HG03558 (cell line): ENCODE results near the gene REEP3.

Experiments
- ATAC-seq: cut with Tn5 transposase; IDR thresholded peaks from one replicate; pipeline ENCODE4 v1.9.1; 2021; ENCODE audit warnings: moderate number of reproducible peaks; ENCODE audit not compliant: unreplicated experiment; ENCODE audit errors: extremely low read depth

REEP3 gene

GRCh38 chr10:63504145-63504881 lies 16.9 kb upstream of the REEP3 start:
- ATAC-seq = no peak

DNA sequence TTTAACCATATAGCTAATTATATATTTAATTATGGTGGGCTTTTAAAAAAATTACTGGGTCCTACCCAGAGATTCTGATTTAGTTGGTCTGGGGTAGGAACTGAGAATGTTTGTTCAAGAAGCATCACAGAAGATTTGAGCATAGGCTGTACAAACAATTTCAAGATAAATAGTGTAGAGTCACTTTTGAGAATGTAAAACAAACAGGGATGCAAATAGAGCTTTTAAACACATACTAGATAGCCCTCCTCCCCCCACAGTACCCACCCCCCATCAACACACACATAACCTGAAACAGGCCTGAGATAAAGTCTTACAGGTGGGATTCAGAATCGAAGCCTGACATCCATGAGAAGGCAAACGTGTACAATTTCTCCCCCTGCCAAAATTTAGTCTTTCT lies 15.6 kb upstream of the REEP3 start:
- no peak for ATAC-seq

- no peak for ATAC-seq
Observed at GRCh38 chr10:63506554-63506953, 14.6 kb upstream of the REEP3 start.

DNA sequence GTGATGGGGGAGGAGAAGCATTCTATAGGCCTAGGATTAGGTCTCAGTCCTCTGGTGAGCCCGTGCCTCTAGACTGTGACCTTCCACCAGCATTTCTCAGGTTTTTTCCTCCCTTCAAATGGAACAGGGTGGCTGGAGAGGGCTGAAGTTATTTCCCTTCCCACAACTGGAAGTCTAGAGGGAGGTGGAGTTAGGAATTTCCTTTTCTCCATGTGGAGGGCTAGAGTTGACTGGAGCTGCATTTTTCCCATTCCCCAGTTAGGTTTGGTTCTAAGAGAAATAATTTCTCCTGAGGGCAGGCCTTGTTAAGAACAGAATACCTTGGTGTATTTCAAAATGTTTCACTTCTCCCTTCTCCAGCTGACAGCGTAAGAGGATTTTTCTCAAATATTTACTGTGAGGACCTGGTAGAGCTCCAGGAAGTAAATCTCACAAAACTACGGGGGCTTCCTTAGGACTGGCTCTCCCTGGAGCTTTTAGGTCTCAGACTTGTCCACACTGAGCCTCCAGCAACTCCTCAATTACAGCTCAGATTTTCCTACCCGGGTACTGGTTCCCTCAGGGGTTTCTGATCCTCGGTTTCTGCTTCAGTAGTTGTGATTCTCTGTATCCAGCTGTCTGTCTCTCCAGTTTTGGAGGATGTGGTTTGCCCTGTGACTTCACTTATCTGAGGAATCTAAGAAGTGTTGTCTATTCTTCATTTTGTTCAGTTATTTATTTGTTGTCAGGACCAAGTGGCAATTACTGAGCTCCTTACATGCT lies 6.0 kb upstream of the REEP3 start:
- ATAC-seq = no peak

- no peak for ATAC-seq
Observed at GRCh38 chr10:63516207-63516606, 5.0 kb upstream of the REEP3 start.

DNA sequence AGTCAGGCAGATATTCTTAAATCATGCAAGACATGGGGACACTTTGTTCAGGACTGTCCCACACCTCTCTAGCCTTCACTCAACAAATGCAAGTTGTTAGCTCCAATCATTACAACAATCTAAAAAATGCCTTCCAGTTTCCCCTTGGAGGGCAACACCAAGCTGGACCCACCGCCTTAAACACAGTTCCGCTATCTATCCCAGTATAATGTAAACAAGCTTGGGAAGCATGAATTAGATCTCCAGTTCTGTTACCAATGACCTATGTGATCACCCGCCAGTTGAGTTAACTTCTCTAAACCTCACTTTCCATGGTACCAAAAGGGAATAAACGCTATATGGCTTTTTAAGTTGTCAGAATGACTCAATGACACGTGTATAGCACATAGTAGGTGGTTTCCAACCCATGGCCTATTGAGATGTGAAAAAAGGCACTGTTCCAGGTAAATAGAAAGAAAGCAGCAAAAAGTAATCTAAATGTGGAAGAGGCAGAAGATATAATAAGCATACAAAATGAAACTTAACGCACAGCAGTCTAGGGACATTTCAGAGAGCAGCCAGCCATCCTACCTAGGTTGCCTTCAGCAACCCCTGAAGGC lies 2.4 kb upstream of the REEP3 start:
- no peak for ATAC-seq

DNA sequence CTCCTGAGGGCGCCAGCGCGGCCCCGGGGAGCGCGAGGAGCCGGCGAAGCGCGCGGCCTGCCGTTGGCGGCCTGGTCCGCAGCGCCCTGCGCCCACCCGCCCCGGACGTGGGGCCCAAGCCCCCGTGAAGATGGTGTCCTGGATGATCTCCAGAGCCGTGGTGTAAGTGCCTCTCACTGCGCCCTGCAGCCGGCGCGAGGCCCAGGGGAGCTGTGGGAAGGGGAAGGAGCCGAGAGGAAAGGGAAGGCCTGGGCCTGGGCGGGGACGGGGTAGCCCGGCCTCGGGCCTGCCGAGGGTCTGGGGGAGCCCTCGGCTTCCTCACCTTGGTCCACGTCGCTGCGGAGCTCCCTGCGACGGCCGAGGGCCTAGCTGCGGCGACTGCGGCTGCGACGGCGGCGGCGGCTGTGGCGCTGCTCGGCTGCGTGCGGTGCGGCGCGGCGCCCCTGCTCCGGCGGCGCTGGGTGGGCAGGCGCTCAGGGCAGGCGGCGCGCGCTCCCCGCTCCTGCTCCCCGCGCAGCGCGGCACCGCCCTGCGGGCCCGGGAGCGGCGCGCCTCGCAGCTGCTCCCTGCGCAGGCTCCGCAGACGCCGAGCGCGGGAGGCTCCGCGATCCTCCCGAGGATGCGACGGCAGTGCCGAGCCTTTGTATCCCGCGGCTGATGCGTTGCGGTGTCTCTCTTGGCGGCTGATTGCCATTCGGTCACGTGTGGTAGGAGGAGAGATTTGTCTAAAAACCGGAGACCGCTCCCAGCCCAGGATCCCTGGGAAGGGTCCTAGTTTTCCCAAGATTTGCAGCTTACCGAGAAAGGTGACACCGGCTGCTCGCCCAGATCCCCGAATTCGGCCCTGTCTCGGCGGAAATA lies 445 bp downstream of the REEP3 start:
- ATAC-seq = peak; percentile 41

- no peak for ATAC-seq
Observed at GRCh38 chr10:63522277-63522687, 1.1 kb downstream of the REEP3 start.

DNA sequence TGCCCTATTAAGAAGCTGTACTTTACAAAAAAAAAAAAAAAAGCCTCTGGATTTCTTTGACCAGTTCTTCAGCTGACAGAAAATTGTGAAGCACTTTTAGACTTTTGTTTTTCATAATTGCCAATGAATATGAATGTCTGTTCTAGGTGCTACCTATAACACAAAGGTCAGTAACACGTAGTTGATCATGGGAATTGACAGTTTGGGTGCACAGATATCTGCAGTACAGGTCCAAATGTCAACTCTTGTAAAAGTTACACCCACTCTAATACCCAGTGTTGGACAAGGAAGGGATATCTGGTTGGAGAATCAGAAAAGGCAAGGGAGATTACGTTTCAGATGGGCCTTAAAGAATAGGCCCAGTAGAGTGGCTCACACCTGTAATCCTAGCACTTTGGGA lies 1.8 kb downstream of the REEP3 start:
- ATAC-seq = no peak

DNA sequence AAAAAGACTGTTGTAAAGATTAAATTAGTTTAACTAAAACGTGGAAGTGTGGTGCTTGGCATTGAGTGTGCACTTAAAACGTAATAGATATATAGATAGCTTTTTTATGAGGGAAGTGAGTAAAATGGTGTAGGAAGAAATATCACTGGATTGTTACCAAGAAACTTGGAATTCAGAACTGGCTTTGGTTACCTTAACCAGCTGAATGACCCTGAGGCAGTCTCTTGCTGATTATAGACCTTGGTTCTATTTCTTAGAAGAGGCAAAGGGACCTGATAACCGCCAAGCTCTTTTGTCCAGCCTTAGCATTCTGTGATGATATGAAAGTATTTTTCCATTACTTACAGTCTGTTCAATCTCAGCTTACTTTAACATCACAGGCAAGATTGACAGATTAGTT lies 3.8 kb downstream of the REEP3 start:
- ATAC-seq = no peak

DNA sequence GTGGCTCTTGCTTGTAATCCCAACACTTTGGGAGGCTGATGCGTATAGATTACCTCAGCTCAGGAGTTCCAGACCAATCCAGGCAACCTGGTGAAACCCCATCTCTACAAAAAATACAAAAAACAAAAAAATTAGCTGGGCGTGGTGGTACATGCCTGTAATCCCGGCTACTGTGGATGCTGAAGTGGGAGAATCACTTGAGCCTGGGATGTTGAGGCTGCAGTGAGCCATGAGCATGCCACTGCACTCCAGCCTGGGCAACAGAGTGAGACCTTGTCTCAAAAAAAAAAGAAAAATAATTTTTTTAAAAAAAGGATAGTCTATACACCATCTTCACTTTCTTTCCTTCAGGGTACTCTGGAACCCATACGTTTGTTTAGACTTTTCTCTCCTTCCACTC lies 6.2 kb downstream of the REEP3 start:
- no peak for ATAC-seq

GRCh38 chr10:63528084-63528744 lies 7.0 kb downstream of the REEP3 start:
- no peak for ATAC-seq

DNA sequence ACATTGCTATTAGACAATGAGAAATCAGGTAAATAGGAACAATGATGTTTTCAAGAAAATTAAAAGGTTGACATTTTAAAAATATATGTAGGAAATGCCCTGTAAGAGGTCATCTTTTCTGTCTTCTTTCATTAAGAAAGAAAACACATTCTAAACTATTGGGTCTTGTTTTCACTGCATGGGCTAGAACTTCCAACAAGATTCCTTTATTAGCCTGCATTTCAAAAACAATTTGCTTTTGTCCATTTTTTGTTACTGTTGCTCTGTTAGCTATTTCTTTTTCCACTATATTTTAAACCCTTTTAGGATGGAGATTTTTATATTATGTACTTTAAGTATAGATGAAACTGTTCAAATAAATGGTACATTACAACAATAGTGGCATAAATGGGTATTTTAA lies 9.2 kb downstream of the REEP3 start:
- no peak for ATAC-seq

DNA sequence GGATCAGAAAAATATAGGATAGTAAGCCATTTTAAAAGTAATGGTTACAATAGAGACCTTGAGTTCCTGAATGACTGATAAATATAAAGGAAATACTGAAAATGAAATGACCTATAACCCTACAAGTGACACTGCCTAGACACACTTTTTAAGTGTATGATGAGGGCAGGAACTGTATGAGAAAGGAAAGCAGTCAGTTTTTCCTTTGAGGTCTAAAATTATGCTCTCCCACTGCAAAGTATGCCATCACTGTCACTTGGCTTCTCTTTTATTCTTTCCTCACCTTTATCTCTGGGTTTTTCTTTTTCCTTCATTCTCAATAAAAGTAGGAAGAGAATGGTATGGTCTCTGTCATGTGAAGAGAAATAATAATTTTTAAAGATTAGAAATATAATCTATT lies 13.5 kb downstream of the REEP3 start:
- ATAC-seq = no peak

DNA sequence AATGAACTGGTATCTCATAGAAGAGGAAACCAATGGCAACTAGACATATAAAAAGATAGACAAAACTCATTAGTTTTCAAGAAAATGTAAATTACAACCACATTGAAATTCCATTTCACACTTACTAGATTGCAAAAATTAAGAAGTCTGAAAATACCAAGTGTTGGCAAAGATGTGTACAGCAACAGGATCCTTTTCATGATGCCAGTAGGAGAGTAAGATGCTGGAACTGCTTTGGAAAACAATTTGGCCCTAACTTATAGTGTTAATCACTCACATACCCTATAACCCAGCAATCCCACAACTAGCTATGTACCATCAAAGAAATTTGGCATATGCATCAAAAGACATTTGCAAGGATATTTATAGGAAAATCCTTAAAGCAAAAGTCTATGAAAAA lies 15.5 kb downstream of the REEP3 start:
- no peak for ATAC-seq

DNA sequence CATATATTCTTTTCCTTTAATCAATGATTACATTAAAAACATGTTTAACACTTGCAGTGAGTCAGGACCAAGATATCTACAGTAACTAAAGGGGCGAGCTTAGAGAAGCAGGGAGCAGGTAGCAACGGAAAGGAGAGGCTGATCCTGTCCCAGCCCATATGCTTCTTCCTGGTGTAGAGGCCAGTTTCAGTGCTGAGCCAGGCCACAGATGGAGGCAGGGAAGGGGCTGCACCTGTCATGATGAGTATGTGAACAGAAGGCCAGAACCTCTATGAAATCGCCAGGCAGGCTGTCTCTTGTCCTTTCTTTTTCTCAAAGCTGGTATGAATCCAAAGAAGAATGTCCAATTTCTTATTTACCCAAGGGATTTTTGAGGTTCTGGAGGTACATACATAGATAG lies 16.3 kb downstream of the REEP3 start:
- no peak for ATAC-seq

DNA sequence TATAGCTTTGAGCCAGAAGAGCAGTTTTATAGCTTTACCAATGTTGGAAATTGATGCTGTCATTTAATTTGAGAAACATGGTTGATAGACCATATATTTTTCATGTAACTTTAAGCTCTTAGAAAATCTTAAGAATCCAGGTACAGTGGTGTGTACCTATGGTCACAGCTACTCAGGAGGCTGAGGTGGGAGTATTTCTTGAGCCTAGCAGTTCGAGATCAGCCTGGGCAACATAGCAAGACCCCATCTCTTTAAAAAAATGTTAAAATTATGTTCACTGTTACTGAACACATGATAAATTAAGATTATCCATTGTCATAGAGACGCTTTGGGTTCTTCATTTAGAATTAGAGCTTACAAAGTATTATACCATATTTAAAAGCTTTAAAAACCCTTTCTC lies 18.2 kb downstream of the REEP3 start:
- ATAC-seq = no peak

DNA sequence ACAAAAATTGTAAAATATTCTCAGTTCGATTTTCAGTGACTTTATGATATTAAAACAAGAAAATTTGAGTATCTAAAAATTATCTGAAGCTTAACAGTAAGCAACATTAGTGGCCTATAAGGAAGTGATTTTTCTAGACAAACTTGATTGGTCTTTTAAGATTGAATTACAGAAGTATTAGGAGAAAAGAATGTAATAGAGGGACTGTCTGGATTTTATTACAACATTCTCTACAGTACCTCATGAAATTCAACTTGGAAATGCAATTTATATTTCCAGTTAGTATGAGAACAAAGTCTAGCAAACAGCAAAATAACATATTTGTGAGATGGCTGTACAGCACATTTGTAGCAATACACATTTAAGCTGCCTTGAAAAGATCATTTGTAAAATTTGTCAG lies 18.8 kb downstream of the REEP3 start:
- ATAC-seq = no peak

GRCh38 chr10:63542835-63543575 lies 21.8 kb downstream of the REEP3 start:
- no peak for ATAC-seq
